Measurements from ENCODE around the gene DUS4L.
A peak's percentile ranks its signal among the peaks of the same experiment; 100 is the strongest.

The DUS4L gene

GRCh38 chr7:107592361-107593024 lies 28.7 kb downstream of the DUS4L start:
- TF ChIP-seq GATA2 (IDR thresholded peaks at IDR 0.05; ENCODE audit: low read depth, low read length) (no peak), GATA3 (IDR thresholded peaks at IDR 0.05; ENCODE audit: low read depth, low read length) (no peak)

DNA sequence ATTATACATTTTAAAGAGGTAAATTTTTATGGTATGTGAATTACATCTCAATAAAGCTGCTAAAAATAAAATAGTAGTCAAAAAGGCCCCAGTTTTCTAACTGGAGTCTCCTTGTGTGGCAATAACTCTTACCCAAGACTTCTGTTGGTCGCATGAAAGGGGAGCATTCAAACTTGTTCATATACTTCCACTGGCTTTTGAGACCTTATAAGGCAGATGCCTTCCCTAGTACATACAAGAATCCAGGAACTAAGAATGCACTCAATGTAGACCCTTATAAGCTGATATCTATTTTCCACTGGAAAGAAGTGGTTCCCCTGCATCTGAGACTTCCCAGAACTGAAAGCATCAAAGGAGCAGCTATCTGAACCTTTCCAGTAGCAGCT lies 29.2 kb downstream of the DUS4L start:
- TF ChIP-seq GATA2 (IDR thresholded peaks at IDR 0.05; ENCODE audit: low read depth, low read length) (no peak), GATA3 (IDR thresholded peaks at IDR 0.05; ENCODE audit: low read depth, low read length) (no peak)

- TF ChIP-seq GATA2 (IDR thresholded peaks at IDR 0.05; ENCODE audit: low read depth, low read length) (no peak), GATA3 (IDR thresholded peaks at IDR 0.05; ENCODE audit: low read depth, low read length) (no peak)
Measured at GRCh38 chr7:107594961-107595737, 31.4 kb downstream of the DUS4L start.

DNA sequence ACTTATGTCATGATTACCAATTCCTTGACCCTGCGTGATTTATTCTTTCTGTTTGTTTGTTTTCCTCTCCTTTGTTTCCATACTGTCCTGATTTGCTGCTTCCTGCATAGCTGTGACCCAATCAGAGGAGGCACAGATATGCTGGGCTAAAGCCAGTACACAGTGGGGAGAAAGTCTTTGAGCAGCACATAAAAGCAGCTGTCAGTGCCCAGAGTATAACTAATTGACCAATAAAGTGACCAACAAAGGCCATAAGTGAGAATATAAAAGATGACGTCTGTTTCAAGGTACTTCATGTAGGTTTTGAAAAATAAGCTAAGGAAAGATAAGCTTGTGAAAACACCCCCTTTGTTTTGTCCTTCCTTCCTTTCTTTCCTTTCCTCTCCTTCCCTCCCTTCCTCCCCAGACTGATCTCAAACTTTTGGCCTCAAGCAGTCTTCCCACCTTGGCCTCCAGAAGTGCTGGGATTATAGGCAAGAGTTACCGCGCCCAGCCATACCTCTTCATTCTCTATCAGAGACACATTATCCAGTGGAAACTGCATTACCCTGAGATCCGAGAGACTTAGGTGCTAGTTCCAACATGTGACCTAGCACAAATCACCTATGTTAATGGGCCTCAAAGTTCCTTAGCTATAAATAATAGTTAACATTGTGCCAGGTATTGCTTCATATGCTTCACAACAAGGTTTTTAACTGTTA lies 33.3 kb downstream of the DUS4L start:
- no peak for TF ChIP-seq GATA3 (IDR thresholded peaks at IDR 0.05; ENCODE audit: low read depth, low read length)
- no peak for TF ChIP-seq GATA2 (IDR thresholded peaks at IDR 0.05; ENCODE audit: low read depth, low read length)

GRCh38 chr7:107597582-107597916 lies 33.8 kb downstream of the DUS4L start:
- TF ChIP-seq GATA3 (IDR thresholded peaks at IDR 0.05; ENCODE audit: low read depth, low read length) (no peak), GATA2 (IDR thresholded peaks at IDR 0.05; ENCODE audit: low read depth, low read length) (no peak)

DNA sequence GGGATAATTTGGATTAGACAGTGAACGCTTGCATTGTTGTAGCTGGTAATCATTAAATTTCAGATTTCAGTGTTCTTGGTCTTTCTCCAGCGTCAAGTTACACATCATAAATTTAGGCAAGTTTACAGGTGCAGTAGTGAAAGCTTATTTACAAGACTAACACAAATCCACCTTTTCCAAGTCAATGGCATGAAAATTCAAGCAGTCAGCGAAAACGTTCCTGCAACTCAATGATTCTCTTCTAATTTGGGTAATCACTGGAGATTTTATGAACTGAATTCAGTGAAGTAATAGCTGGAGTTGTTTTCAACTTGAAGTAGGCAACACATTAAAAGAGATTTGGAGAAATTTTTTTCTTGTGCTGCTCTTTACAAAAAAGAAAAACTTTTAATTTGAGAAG lies 34.2 kb downstream of the DUS4L start:
- TF ChIP-seq GATA2 (IDR thresholded peaks at IDR 0.05; ENCODE audit: low read depth, low read length), result no peak
- TF ChIP-seq GATA3 (IDR thresholded peaks at IDR 0.05; ENCODE audit: low read depth, low read length), result no peak

DNA sequence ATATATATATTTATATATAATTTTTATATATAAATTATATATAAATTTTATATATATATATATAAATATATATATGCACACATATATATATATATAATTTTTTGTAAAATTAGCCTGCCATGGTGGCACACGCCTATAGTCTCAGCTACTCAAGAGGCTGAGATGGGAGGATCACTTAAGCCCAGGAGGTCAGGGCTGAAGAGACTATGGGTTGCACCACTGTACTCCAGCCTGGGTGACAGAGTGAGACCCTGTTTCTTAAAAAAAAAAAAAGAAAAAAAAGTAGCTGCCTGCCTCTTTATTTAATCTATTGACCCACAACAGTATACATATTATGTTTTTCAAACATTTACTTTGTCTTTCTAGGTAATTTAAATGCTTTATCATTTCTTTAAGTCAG lies 35.5 kb downstream of the DUS4L start:
- TF ChIP-seq GATA3 (IDR thresholded peaks at IDR 0.05; ENCODE audit: low read depth, low read length) (no peak), GATA2 (IDR thresholded peaks at IDR 0.05; ENCODE audit: low read depth, low read length) (no peak)

DNA sequence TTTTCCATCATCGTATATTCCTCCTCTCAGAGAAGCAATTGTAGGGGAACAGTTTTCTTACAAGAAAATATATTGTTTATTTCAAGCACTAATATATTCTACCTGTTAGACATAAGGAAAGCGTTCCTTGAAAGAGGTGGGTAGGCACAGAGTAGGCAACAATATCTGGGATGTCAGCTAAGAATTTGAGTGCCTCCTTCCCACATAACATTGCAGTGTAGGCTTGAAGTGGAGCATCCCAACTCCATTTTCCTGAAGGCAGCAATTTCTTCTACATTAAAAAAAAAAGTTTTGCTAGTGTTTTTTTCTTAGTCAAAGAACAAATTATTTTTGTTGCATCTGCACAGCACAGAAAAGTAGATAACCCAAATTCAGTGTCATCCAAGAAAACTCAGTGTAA lies 37.0 kb downstream of the DUS4L start:
- TF ChIP-seq GATA2 (IDR thresholded peaks at IDR 0.05; ENCODE audit: low read depth, low read length) (no peak), GATA3 (IDR thresholded peaks at IDR 0.05; ENCODE audit: low read depth, low read length) (no peak)

GRCh38 chr7:107605218-107605815 lies 41.5 kb downstream of the DUS4L start:
- TF ChIP-seq GATA2 (IDR thresholded peaks at IDR 0.05; ENCODE audit: low read depth, low read length) (no peak), GATA3 (IDR thresholded peaks at IDR 0.05; ENCODE audit: low read depth, low read length) (no peak)

- TF ChIP-seq GATA3 (IDR thresholded peaks at IDR 0.05; ENCODE audit: low read depth, low read length) (no peak), GATA2 (IDR thresholded peaks at IDR 0.05; ENCODE audit: low read depth, low read length) (no peak)
Measured at GRCh38 chr7:107606303-107606702, 42.5 kb downstream of the DUS4L start.

DNA sequence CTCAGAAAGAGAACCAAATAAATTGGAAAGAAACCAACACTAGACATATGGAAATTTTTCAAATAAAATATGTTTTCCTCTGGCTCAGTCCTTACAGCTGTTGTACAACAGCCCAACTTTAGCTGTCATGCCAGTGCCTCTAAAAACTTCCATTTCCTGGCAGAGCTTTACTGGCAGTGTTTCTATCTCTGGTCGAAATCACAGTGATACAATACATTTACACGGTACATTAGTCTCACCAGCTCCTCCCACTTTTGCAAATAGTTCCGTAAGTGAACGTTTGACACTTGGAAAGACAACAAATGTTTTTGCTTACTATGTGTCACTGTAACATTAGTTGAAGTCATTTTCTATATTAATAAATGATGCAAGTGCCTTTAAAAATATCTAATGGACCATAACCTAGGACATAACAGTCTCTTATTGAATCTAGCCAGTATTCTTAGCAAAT lies 46.1 kb downstream of the DUS4L start:
- TF ChIP-seq GATA2 (IDR thresholded peaks at IDR 0.05; ENCODE audit: low read depth, low read length) (peak; percentile 50; the same call in 1 of the 2 replicates), GATA3 (IDR thresholded peaks at IDR 0.05; ENCODE audit: low read depth, low read length) (no peak)

DNA sequence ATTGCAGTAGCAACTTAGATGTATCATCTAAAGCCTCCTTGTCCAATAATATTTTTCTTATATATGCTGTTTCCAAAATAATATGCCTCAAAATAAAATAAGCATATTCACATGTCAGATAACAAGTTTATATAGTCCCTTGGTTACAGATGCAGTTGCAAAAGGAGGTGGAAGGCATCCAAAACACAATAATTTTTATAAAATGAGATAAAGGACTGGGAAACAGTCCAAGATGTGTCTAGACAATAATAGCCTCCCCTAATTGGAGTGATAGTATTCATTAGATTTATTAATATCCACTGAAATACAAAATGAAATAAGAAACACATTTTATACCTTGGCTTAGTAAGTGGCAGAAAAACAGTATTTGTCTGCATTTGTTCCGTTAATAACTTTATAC lies 46.6 kb downstream of the DUS4L start:
- TF ChIP-seq GATA2 (IDR thresholded peaks at IDR 0.05; ENCODE audit: low read depth, low read length) (no peak), GATA3 (IDR thresholded peaks at IDR 0.05; ENCODE audit: low read depth, low read length) (no peak)

DNA sequence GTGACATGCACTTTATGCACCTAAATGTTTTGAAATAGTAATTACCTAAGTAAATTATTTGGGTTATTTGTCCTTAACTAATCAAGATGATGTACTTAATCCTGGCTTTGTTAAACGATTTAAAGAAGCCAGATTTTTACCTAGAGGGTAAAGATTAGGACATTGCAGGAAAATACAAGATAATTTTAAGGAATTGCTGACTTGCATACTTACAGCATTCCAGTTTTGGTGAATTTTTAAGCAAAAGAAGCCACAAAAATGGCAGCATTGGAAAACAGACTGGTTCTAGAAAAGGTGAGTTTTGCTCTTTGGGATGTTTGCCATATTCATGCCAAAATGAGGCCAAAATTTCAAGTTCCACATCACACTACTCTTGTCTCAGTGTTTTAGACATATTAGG lies 49.7 kb downstream of the DUS4L start:
- no peak for TF ChIP-seq GATA3 (IDR thresholded peaks at IDR 0.05; ENCODE audit: low read depth, low read length)
- TF ChIP-seq GATA2 (IDR thresholded peaks at IDR 0.05; ENCODE audit: low read depth, low read length), result no peak

DNA sequence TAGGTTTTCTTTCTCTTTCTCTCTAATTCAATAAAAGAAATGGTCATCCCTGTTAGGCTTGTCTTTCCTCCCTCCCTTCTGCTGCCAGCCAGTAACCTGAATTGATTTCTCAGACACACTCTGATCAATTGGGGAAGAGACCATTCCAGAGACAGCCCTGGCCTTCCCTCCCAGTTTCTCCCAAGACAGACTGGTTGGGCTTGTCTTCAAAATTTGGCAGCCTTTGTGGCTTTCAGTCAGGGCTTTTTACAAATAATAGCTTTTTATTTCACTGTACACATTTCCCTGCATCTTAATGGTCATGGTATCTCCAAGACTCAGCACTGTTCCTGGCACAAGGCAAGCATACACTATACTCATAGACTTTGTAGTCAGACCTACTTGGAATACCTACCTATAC lies 50.2 kb downstream of the DUS4L start:
- TF ChIP-seq GATA3 (IDR thresholded peaks at IDR 0.05; ENCODE audit: low read depth, low read length) (no peak), GATA2 (IDR thresholded peaks at IDR 0.05; ENCODE audit: low read depth, low read length) (no peak)
